Measurements from ENCODE around the gene DSCAML1.

Gene DSCAML1

GRCh38 chr11:117719480-117719879 lies 77.5 kb downstream of the DSCAML1 start:
- DNase-seq: no peak

DNA sequence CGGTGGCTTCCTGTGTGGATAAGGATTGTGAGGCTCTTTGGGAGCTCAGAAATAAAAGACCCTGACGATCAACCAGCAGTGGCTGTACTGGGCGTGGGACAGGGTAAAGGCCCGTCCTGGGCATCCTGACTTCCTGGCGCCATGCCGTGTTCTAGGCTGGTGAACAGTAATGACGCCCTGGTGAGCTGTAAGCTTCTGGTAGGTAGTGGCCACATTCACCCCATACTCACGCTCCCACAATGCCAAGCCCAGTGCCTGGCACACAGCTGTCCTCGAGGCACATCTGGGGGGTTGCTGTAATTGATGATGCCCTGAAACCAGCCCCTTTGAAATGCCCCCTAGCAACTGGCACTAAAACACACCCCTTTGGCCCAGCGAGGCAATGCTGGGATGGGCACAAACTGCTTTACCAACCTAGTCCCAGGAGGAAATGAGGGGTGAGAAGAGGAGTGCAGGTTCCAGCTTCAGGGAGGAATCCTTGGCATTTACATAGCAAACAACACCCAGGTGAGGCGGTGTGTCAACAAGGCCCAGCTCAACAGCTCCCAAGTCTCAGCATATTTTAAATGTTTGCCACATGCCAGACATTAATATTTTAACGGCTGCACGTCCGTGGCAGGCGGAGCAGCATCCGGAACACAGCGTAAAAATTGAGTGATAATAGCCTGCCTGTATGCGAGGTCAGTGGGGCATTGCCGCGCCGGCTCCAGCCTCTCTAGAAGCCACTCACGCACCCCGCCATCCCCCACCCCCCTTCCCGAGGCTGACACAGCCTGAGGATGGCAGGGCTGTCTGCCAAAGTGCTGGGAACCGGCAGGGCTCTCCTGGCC lies 79.3 kb downstream of the DSCAML1 start:
- DNase-seq: no peak

DNA sequence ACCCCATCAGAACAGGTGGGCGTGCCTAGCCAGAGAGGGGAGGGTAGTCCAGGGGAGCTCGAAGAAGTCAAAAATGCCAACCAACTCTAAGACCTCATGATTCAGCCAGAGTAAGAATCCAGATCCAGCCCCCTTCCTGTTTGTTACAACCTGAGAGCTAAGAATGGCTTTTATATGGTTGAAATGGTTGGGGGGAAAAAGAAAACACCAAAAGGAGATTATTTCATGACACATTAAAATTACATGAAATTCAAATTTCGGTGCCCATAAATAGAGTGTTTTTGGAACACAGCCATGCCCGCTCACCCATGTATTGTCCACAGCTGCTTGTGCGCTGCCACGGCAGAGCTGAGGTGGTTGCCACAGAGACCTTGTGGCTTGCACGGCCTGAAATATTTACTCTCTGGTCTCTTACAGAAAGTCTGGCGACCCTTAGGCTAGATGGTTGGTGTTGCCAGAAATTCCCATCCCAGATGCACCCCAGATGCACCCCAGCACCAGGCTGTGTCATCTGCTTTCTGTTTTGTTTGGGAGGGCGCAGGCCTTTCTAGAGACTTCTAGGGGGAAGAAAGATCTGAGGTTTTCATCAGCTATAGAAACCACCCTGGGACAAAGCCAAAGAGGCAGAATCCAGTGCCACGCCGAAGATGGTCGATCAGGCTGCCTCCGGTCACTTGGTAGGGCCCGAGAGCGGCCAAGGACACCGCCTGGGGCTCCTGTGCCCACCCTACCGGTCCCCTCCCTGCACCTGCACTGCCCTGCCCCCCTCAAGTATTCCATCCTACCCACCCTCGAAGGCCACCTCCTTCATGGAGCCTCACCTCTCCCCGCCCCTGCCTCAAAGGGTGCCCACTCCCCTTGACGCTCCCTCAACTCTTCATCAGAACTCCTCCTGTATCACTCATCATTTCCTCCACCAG lies 80.2 kb downstream of the DSCAML1 start:
- DNase-seq: no peak

GRCh38 chr11:117715801-117716200 lies 81.2 kb downstream of the DSCAML1 start:
- no peak for DNase-seq

- DNase-seq: no peak
These were observed 83.5 kb downstream of the DSCAML1 start for GRCh38 chr11:117713538-117713991.

- DNase-seq: no peak
These were observed 84.5 kb downstream of the DSCAML1 start for GRCh38 chr11:117712530-117712929.

- no peak for DNase-seq
These were observed 85.7 kb downstream of the DSCAML1 start for GRCh38 chr11:117711331-117711730.

DNA sequence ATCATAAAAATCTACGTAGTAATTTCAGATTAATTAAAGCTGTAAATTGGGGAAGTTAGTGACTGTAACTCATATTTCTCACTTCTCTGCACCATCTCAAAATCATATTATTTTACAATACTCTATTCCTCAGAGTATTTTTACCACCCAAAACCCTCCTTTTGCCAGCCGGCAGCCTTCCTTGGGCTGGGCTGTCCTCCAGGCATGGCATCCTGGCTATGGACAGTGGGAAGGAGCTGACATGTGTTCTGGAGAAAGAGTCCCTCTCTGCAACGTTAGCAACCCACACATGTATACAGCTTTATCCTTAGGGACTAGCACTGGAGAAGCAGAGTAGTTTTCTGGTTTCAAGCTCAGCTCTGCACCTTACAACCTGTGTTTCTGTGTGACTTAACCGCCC lies 86.8 kb downstream of the DSCAML1 start:
- no peak for DNase-seq

DNA sequence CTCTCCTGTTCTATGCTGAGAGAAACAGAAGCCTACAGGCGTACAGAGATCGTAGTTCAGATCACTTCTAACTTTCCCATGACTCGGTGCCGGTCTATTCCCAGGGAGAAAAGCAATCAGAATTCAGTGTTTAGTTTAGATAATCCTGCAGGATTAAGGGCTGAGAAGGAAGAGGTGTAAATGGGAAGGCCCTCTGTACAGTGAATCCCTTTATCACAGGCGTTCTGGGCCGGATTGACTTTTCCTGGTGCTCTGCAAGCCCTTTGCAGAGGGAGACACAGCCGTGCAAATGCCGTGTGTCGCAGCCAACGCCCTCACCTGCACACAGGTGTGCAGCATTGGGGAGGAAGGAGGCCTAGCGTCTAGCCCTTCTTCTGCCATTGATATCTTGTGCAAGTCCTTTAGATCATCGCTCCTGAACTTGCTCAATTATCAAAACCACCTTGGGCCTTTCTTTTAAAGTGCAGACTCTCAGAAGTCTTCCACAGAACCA lies 90.6 kb downstream of the DSCAML1 start:
- DNase-seq: no peak

DNA sequence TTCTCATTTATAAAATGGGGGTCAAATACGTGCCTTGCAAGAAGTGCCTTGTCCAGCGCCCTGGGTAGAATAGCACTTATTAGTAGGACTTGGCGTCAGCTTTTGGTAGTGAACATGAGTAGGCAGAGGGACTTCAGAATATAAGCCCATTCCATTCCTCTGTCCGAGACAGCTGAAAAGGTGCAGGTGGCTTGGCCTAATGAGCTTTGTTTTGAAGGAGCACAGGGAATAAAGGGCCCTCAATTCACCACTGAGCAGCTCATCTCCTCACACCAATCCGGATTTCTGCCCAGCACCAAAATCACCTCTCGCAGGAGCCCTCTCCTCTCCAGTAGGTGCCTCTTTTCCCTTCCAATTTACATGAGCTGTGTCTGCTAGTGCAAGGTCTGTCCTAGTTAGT lies 91.2 kb downstream of the DSCAML1 start:
- no peak for DNase-seq

GRCh38 chr11:117704395-117705100 lies 92.5 kb downstream of the DSCAML1 start:
- no peak for DNase-seq

DNA sequence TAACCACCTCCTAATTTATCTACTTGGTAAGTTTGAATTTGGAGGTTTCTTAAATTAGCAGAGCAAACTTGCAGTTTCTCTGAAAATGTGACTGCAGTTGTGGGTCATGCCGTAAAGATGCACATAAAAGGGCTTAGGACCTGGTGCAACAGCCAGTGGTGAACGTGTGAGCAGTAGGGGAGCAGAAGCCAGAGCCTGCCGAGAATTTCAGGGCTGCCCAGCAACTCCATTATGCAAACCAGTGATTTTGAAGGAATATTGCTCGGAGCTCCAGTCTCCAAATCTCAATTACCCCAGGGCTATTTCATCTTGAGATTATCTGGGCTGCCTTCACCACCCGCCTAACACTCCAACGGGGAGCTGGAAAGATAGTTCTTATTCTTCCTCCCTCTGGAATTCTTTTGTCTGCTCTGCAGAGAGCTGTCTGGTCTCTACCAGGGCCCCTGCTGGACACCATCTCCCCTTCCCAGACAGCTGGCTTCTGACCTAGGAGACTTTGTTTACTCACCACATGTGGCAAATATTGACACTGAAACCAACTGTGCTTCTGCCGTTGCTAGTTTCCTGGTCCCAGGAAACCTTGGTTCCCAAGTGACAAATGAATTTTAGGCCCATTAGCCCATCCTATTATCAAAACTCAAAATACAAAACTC lies 93.9 kb downstream of the DSCAML1 start:
- no peak for DNase-seq

DNA sequence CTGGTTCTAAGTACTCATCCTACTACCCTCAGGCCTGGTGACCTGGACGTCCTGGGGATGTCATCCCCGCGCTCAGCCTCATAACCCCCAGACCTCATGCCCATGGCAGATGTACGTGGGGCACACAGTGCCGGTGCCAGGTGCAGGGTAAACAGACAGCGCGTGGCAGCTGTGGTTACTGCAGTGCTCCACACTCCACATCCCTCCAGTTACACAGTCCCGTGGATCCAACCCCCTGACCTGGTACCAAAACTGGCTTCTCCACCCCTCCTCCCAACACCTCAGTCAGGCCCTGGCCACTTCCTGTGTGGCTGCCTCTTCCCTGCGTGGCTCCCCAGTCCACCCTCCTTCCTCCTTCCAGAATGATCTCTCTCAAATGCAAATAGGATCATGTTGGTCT lies 95.2 kb downstream of the DSCAML1 start:
- DNase-seq: no peak

DNA sequence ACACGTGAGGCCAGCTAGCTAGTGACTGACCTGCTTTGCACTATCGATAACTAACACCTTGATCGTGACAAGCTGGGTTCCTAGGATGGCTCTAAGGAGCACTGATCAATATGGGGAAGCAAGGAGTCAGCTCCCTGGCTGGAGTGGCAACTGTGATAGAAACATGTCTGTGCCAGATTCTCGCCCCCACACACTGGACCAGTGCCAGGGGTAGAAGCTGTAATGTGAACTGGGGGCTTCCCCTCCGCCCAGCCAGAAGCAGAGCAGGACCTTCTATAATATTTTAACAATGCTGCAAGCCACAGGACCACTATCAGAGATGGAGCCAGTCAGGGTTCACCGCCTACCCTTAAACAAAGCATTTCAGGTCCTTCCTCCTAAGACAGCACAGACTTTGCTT lies 96.5 kb downstream of the DSCAML1 start:
- DNase-seq: no peak

DNA sequence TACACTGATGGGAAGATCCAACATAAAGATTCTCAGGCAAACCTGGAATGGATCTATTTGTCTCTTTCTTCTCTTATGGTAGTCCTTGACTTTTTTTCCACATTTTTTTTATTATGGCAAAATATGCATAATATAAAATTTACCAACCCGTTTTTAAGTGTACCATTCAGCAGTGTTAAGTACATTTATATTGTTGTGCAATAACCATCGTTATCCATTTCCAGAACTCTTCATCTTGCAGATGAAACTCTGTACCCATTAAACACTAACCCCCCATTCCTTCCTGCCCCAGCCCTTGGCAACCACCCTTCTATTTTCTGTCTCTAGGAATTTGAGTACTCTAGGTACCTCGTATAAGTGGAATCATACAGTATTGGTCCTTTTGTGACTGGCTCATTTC lies 99.7 kb downstream of the DSCAML1 start:
- no peak for DNase-seq

DNA sequence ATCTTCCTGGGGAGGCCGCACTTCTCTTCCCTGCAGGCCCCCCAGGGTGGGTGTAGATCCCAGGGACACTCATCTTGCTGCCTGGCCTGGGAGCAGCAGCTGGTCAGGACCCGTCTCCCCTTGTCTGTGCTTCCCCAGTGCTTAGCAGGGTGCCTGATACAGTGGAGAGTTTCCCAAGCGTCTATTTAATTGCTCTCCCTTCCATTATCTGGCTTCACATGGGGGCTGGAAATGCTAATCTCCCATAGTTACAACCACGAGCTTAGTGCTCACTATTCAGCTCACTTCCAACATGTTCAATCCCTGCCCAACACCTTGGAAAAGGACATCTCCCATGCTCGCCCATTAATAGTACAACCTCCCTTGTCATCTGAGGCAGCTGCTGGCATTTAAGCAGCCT lies 100.5 kb downstream of the DSCAML1 start:
- no peak for DNase-seq

DNA sequence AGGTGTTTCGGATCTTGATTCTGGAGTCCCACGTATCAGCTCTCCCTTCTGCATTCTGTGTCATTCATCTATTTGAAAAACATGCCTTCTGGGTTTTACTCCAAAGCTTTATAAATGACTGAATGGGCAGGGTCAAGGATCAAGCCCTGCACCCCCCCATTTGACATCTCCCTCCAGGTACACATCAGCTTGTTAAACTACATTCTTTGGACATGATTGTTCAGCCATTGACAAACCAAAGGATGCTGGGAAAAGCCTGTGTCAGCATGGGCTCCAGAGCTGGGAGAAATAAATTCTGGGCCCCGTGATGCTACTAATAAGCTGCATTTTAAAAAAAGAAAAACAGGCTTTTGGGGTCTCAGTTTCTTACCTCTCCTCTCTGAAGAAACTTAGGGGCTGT lies 103.7 kb downstream of the DSCAML1 start:
- no peak for DNase-seq

DNA sequence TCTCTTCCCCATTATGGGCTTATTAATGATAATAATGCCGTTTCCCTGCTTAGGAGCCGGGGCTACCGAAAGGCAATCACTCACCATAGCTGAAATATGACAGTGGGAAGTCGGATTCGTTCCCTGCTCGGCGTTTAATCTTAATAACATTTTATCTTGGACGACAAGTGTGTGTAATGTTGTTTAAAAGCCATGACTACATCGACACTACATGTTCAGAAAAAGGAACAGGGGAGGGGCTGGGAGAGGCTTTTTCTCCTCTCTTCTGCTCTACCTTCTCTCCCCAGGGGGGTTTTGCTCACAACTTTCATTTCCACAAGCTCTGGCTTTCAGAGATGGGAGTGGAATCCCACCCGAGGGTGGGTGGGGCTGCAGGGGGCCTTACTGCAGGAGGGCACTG lies 105.5 kb downstream of the DSCAML1 start:
- no peak for DNase-seq

DNA sequence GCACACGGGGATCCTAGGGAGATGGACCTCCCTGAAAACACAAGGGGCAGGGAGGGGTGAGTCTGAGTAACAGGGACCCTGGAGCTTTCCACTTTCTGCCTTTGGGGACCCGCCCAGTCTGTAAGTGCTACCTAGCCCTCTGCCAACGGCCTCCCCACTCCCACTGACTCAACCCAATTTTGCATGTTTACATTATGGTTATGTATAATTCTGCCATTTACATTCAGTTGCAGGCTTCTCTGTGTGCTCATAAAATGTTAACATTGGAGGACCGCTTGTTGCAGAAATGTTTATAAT lies 105.8 kb downstream of the DSCAML1 start:
- no peak for DNase-seq

- DNase-seq: no peak
These were observed 106.4 kb downstream of the DSCAML1 start for GRCh38 chr11:117690484-117691217.

- no peak for DNase-seq
These were observed 108.7 kb downstream of the DSCAML1 start for GRCh38 chr11:117688255-117688797.

GRCh38 chr11:117687776-117688175 lies 109.2 kb downstream of the DSCAML1 start:
- DNase-seq: no peak
